Esophagus muscularis mucosa (tissue), 3 donors: ENCODE measurements around the gene PLD4.
"Not testable (repeated sequence)": the region's sequence is repeated elsewhere in the genome, so short reads cannot be mapped to it uniquely, and the experiment has no call there.

Experiments
- POLR2A ChIP-seq: fragments of 450-650 bp; IDR thresholded peaks from one replicate; pipeline ENCODE4 v1.6.1; 2017; ENCODE audit warnings: antibody characterized with exemption, moderate library complexity, mild to moderate bottlenecking, low read depth
- POLR2AphosphoS5 ChIP-seq, 2 donors: sonication (generic); formaldehyde crosslinking; IDR thresholded peaks; one replicate each; pipeline ENCODE4 v1.6.1; 2017; ENCODE audit warnings: antibody characterized with exemption in 2 of 2
- TF ChIP-seq, protein P1 (sequence below), 3 experiments: fragments of 200-600 bp in 2 of 3; fragments of 450-650 bp in 1 of 3; sonication (generic) in 2 of 3; IDR thresholded peaks; one replicate each; pipeline ENCODE4 v1.5.1; 2017 to 2019; ENCODE audit warnings: antibody characterized with exemption in 3 of 3, mild to moderate bottlenecking in 2 of 3, moderate library complexity in 1 of 3

DNA sequence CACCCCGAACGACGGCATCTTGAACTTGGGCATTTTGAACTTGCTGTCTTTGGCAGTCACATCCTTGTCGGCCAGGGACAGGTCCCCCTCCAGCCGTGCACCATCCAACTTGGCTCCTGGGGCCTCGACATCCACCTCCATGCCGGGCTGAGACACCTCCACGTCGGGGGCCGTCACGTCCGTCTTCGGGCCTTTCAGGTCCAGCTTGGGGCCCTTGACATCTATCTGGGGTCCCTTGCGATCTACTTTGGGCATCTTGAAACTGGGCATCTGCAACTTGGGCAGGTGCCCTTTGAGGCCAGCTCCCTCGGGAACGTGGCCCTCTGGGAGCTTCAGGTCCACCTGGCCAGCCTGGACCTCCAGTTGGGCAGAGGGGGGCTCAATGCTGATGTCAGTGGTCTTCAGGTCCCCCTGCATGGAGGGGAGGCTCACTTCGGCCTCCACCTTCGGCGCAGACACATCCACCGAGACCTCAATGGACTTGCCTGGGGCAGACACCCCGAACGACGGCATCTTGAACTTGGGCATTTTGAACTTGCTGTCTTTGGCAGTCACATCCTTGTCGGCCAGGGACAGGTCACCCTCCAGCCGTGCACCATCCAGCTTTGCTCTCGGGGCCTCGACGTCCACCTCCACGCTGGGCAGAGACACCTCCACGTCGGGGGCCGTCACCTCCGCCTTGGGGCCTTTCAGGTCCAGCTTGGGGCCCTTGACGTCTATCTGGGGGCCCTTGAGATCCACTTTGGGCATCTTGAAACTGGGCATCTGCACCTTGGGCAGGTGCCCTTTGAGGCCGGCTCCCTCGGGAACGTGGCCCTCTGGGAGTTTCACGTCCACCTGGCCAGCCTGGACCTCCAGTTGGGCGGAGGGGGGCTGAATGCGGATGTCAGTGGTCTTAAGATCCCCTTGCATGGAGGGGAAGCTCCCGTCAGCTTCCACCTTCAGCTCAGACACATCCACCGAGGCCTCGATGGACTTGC, 21.6 kb downstream of the PLD4 start:
- not testable (repeated sequence) for TF ChIP-seq POLR2A; POLR2AphosphoS5 (IDR thresholded peaks at IDR 0.05)
- TF ChIP-seq, protein P1, sequence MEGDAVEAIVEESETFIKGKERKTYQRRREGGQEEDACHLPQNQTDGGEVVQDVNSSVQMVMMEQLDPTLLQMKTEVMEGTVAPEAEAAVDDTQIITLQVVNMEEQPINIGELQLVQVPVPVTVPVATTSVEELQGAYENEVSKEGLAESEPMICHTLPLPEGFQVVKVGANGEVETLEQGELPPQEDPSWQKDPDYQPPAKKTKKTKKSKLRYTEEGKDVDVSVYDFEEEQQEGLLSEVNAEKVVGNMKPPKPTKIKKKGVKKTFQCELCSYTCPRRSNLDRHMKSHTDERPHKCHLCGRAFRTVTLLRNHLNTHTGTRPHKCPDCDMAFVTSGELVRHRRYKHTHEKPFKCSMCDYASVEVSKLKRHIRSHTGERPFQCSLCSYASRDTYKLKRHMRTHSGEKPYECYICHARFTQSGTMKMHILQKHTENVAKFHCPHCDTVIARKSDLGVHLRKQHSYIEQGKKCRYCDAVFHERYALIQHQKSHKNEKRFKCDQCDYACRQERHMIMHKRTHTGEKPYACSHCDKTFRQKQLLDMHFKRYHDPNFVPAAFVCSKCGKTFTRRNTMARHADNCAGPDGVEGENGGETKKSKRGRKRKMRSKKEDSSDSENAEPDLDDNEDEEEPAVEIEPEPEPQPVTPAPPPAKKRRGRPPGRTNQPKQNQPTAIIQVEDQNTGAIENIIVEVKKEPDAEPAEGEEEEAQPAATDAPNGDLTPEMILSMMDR (IDR thresholded peaks at IDR 0.05): not testable (repeated sequence)
